NCI-H1417 treated with DMSO at 0.1 percent for 48 hours (cell line): Measurements from ENCODE around the gene EPB41L2.
"Not testable (repeated sequence)": the region's sequence is repeated elsewhere in the genome, so short reads cannot be mapped to it uniquely, and the experiment has no call there.

Source experiments
- DNase-seq: peaks from one replicate; lab custom pipeline; 2025; lab: John Stamatoyannopoulos, UW

Gene EPB41L2

DNA sequence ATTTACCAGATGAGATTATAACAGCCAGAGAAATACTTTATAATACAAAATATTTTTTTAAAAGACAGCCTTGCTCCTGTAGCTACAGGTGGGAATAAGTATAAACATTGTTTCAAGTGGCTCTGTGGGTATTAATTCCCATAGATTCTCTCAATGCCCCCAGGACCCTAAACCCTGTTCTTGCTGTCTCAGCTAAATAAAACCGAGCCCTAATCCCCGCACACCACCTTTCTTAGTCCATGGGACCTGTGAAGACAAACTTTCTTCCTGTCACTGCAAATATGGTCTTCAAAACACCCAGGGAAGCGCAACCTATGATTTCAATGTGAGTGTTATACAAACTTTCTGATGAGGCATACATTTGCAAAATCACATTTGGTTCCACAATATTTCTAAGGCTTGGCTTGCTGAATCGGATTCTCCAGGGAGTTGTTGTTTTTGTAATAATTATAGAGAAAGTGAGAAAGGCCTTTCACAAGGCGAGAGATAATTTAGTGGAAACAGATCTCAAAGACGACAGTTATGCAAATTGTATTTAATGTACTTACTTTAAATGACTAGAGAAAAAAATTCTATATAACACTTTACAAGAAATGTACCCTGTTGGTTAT lies 224.7 kb downstream of the EPB41L2 start:
- no peak for DNase-seq

DNA sequence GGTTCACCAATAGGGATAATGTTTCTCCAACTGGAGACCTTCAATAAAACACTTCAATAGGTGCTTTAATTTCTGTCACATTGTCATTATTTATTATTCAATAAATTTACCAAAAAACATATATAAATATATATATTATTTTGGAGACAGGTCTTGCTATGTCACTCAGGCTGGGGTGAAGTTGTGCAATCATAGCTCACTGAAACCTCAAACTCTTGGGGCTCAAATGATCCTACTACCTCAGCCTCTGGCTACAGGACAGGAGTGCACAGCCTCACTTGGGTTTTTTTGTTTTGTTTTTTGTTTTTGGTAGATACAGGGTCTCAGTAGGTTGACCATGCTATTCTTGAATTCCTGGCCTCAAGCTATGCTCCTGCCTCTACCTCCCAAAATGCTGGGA lies 226.0 kb downstream of the EPB41L2 start:
- no peak for DNase-seq

DNA sequence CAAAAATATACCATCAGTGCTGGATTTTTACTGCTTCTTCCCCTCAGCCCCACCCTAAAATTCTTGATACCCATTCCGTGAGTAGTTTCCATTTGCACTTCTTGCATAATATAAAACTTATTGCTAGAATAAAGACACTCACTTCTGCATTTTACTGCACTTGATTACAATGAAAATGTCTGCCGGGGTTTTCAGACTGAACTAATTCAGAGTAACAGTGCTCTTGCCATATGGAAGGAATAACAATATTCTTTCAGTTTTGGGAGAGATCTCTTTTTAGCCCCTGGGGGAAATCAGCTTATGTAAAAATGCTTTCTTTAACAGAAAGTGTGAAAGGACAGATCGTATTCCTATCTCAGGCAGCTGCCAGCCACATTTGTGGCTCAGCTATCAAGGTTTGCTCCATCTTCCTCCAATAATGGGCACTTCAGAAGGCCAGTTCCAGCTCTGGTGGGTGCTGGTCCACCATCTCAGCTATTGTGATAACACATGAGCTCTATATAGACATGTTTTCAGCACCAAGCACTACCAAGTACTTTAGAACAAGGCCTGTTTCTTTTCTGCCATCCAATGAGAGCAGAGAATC lies 226.9 kb downstream of the EPB41L2 start:
- DNase-seq = no peak

DNA sequence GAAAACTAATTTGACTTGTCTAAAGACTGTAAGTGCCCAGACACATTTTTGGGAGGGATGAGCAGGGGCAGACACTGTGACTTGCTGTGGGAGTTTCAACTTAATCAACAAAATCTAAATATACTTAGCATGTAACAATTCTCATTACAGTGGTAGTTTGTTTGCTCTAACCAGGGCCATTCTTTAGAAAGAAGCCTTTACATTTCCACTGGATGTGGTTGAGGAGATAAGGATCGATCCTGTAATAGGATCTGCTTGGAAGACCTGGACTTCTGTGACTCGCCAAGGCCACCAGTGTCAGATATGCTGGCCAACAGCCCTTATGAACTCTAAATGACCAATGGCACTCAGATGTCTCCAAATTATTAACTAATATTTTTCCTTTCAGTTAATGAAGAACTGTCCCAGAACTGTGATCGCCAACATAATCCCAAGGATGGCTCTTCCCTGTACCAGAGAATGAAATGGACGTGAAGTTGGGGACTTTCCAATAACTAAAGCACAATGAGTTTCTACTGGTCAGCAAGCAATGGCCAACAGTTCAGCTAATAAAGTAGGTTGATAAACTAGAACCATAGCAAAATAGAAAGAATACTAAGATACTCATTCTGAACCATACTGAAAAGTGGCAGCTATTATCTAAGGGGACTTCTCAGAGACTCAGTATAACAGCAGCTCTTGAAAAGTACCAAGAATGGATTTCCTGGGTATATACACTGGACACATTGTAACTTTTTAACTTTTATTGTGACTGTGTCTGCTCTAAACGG lies 228.4 kb downstream of the EPB41L2 start:
- DNase-seq = no peak

DNA sequence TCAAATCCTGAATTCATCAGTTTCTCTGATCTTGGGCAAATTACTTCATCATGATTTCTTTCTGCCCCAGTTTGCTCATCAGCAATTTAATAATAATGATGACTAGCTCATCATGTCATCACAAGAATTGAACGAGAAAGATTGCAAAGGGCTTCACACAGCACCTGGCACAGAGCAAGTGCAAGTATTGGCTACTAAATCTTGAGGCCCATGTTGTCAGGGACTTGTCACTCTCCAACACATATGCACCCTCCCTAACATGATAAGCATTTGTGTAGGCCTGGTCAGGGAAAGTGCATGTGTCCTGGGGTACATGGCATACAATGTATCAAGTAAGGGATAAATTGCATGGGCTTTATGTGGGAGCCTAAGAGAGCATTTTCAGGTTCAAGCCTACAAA lies 229.5 kb downstream of the EPB41L2 start:
- no peak for DNase-seq

DNA sequence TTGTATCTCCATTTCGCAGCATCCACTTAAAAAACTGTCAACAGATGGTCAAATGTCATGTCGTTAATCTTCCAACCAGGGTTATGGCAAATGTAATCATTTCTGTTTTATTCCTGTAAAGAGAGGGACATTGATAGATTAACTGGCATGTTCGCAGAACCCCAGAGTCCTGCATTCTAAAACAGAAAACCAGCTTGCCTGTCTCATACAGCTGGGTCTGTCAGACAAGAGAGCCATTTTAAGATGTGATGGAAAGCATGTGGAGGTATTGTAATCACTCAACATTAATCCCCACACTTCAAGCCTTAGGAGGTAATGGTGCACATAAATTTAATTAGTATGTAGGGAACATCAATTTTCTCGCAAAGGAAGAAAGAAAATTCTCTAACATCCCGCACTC lies 231.4 kb downstream of the EPB41L2 start:
- DNase-seq = no peak

DNA sequence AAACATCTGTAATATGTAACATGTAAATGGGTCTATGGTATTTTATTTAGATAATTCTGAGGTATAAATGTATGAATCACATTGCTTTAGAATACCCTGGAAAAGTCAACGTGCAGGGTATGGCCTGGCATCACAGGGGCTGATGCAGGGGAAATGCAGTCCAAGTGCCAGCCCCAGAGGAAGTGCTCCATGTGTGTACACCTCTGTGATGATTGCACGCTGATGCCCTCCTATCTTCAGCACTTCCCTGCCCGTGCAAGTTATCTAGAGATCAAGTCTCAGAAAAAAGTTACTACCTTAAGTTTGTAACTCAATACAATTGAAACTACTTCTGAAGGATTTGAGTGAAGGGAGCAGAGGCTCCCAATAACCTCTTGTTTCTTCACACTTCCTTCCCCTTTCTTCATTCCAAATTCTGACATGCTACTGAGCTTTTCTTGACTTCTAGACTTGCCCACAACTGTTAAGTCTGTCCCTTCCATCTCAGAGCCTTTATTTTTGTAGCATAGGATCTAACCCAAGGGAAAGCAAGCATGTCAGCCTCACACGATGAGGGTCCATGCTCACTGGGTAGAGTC lies 233.6 kb downstream of the EPB41L2 start:
- no peak for DNase-seq

DNA sequence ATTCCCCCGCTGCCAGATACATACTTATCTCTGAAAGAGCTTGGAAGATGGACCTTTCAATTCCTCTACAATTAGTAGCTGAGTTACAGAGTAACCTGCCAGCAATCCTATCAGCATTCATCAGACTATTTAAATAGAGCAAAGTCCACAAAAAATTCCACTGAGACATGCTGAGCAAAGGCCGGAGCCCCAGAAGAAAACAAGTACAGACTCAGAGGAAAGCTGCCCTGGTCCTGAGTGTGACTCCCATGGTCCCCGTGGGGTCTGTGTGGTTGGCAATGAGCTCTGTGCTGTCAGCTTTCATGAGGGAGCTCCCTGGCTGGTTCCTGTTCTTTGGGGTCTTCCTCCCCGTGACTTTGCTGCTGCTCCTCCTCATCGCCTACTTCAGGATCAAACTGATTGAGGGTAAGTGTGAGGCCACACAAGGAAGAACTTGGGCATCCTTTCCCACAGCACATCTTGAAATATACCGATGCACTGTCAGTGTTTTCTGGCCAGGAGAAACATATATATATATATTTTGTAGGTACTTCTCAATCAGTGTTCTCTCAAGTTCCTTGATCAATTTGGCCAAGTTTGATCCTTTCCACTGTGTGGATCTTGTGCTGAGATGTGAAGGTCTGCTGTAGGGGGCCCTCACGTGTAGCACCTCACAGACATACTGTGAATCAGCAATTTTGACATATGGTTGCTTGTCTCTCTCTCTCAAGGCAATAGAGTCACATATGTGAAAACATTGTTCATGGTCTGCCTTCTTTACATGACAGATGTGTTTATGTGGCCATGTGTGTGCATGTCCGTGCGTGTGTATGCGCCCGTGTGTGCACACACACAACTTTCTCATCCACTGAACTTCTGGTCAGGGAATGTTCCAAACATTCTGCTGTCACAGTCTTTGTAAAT lies 235.5 kb downstream of the EPB41L2 start, which contains the start of gene SMLR1:
TSS of gene SMLR1 (plus strand) at position 160 of the 903 bp plus-strand sequence. CDS start at position 168, 8 bp downstream.
- no peak for DNase-seq

DNA sequence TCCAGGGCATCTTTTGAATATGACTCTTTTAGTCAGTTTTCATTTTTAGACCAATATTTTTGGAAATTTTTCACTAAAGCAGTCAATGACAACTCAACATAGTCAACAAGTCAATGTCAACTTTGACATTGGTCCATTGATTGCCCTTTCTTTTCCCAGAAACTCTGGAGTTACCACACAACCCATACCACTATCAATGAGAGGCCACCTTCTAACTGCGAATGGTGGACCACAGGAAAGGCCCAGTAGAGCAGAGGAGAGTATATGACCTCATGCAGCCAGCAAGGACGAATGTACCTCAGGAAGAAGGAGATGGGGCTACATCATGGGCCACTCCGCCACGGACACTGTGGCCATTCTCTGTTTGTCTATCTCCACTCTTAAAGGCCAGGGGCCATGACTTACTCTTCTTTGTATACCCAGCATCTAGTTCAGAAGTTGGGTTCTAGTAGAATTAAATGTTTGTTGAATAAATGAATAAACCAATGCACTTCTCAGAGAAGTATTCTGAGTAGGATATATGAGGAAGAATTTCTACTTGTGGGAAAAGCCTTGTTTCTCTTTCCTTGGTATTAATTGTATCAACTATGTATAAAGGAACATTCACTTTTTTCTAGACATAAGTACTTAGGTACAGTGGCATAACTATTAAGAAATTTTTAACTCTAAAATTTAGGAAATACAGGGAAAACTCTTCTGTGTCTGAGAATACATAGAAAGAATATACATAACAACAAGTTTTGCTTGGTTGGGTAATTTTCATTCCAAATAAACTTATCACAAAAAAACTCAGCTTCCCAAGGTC lies 236.4 kb downstream of the EPB41L2 start:
- DNase-seq = no peak

DNA sequence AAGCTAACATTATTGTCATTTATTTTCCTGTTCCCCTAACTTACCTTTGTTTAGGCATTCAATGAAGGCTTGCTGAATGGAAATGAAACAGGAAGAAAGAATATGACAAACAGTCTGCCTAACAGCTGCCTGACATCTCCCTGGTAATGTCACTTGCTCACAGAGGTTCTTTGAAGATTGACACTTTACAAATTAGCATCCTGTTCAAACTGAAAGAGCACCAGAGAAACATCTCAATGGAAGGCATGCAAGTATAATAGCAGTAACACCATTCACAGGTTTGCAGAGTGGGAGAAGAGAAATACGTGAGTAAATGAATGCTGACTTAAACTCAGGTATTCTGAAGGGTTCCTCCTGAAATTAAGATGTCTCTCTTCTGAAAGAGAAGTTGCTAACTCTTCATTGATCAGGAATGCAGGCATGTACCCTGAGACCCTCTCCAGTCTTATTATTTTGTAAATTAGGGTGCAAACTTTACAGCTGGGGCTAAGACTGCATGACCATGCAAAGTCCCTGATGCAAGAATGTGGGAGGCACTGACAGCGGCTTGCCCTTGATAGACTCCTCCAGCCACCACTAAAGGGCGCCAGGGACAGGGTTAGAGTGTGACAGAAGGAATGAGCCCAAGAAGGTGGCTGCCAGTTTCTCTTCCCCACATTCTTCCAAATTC lies 237.1 kb downstream of the EPB41L2 start:
- no peak for DNase-seq

DNA sequence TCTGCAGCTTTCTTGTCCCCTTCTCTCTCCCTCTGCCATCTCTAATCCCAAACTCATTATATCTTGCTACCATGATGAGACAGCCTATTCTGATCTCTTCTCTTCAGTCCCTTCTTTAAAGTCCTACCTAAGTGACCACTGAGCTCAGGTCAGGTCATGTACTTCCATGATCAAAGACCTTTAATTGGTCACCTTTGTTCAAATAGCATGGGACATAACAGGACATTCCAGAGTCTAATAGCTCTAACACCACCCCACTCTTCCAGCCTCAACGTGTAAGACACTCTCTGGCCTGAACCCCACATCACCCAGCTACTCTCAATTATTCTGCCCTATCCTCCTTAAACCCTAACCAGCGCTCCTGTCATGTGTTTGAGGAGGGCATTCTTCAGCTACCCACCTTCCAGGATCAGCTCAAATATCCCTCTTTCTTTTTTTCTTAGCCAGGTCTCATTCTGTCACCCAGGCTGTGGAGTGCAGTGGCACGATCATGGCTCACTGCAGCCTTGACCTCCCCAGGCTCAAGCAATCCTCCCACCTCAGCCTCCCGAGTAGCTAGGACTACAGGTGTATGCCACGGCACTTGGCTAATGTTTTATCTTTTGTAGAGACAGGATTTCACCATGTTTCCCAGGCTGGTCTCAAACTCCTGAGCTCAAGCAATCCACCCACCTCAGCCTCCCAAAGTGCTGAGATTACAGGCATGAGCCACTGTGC lies 237.9 kb downstream of the EPB41L2 start:
- no peak for DNase-seq

DNA sequence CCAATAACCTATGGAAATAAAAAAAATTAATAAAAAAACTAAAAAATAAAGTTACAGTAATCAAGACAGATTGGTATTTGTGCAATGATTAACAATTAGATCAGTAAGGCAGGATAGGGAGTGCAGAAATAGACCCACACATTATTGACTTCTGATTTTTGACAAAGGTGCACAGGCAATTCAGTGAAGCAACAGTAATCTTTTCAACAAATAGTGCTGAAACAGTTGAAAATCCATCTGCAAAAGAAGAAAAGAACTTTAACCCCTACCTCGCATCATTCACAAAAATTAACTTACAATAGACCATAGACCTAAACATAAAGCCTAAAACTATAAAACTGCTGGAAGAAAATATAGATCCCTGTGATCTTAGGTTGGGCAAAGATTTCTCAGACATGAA lies 240.3 kb downstream of the EPB41L2 start:
- DNase-seq = no peak

DNA sequence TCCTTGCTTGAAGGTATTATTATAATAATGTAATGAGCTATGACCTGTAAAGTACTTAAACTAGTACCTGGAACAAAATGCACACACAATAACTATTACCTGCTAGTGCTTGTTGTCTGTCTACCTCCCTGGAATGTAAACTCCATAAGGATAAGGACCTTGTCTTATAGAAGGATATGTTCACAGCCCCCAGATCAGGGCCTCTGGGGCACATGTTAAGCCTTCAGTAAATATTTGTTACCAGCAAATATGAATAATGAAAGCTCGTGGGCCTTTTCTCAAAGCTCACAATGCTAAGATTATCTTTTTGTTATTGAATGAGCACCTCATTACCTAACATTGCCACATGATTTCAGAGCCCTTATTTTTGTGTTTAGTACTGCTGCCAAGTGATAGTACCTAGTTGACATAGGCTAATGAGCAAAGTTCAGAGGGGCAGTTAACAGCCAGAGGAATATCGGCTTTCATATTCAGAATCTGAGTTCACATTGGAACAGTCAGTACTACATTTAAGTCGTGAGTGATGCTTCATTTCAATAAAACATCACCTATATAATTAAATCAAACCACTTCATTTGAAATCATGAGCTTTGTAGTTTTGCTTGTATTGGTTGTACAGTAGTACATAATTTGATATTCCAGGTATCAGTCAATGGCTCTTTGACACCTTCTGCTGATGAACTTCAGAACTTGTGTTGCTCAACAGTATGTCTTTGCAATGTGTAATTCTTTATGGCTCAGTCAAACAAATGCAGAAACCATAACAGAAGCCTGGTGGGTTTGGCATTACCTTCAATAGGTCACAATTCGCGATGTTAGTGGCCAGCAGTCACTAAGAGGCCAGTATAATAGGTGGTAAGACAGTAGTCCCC lies 247.6 kb downstream of the EPB41L2 start:
- DNase-seq = no peak

DNA sequence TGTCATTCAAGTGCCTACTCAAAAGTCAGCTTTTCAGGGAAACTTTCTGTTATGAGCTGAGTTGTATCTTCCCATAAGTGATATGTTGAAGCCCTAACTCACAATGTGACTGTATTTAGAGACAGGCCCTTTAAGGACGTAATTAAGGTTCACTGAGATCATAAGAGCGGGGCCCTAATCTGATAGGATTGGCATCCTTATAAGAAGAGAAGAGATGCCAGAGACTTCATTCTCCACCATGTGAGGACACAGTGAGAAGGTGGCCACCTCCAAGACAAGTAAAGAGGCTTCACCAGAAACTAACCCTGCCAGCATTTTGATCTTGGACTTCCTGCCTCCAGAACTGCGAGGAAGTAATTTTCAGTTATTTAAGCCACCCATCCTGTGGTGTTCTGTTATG lies 248.5 kb downstream of the EPB41L2 start:
- DNase-seq = no peak

DNA sequence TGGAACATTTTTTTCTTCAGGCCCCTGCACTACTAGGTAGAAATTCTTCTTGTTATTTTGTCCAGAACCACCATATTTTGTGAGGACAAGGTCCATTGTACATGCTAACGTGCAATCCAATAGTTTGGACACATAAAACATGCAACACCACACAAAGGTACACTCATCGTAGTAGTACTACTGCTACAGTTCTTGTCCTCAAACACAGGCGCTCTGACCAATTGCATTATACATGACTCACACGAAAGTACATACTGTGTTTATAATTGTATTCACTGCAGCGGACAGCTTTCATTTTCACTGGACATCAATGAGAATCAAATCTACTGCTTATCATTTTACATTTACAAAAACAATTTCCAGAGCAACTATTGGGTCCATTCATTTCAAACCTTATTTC lies 251.1 kb downstream of the EPB41L2 start:
- DNase-seq = no peak

DNA sequence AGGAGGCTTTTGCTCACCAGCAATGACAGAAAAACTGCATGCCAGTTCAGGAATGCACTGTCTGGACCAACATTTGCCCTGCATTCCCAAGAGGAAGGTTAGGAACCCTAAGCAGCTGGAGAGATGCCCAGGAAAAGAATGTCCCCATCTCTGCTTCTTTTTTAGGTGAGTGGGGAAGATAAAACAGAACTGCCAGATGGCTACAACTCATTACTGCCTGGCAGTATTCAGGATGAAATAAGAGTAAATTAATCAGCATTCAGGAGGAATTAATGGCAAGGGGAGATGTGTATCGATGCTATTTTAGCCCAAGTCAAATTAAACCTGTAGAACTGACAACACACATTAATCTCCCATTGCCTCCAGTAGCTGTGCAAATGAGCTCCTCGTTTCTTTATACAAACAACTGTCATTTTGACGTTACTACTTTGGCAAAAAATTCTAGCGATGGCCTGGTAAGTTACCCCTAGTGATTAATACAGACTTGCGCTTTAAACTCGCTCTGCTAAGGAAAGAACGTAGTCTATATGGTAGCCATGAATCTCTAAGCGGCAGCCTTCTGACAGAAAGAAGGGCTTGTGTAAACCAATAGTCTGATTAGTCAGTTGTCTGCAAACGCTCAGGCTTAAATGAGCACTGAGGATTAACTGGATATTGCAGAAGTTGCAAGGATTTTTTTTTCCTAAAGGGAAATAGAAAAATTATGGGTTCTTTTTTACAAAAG lies 252.6 kb downstream of the EPB41L2 start:
- no peak for DNase-seq

DNA sequence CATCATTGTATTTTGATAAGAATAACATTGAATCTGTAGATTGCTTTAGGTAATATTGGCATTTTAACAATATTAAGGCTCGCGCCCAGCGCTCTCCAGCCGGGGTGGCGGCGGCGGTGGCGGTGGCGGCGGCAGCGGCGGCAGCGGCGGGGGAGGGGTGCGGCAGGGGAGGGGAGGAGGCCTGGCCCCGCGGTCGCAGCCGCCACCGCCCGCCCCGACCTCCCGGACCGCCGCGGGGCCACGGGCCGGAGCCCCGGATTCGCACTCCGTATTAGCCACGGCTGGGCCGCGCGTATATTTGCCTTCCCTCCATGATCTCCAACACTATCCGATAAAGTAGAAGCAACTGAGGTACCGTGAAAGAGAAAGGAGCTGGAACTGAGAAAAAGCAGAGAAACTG lies 261.7 kb downstream of the EPB41L2 start:
- not testable (repeated sequence) for DNase-seq

DNA sequence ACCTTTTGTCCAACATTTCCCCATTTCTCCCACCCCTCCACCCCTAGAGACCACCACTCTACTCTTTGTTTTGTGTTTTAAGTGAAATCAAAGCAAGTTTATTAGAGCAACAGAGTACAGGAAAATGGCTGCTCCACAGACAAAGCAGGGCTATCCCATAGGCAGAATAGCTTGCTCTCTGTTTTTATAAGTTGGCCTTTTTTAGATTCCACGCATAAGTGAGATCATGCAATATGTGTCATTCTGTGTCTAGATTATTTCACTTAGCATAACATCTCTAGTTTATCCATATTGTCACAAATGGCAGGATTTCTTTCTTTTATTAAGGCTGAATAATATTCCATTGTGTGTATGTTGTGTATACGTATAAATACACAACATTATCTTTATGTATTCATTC lies 266.0 kb downstream of the EPB41L2 start:
- DNase-seq = no peak
